Astrocyte of the hippocampus (primary cell): ENCODE results near the gene CPEB2.

Experiments
- DNase-seq: peaks from one replicate; pipeline ENCODE4 v3.0.0; 2011; ENCODE audit warnings: low read depth, low spot score

The CPEB2 gene

GRCh38 chr4:15001869-15002658 lies at the start of gene CPEB2:
TSS of gene CPEB2 (plus strand) at chr4:15002481. CDS start at chr4:15002674, 193 bp downstream.
- peak; percentile 99 for DNase-seq

- no peak for DNase-seq
These were observed 43.8 kb upstream of the CPEB2 start for GRCh38 chr4:14958436-14958835.

GRCh38 chr4:14961292-14961691 lies 41.0 kb upstream of the CPEB2 start:
- DNase-seq: no peak

GRCh38 chr4:14965071-14965470 lies 37.2 kb upstream of the CPEB2 start:
- DNase-seq: no peak

DNA sequence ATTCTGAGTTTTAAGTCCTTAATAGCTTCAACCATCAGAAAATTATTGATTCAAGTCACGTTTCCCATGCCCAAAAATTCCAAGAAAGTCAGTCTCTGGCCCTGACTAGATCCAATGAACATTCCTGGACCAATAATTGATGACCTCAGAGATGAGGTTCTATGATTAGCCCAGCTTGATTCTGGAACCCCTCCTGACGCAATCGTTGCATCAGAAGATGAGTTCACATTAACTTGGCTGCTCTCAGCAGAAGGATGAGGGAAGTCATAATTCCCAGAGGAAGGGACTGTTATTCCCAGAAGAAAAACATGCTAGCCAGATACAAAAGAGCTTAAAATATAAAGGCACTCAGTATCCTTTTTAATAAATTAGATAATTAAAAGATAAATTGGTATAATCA lies 34.3 kb upstream of the CPEB2 start:
- DNase-seq: no peak

DNA sequence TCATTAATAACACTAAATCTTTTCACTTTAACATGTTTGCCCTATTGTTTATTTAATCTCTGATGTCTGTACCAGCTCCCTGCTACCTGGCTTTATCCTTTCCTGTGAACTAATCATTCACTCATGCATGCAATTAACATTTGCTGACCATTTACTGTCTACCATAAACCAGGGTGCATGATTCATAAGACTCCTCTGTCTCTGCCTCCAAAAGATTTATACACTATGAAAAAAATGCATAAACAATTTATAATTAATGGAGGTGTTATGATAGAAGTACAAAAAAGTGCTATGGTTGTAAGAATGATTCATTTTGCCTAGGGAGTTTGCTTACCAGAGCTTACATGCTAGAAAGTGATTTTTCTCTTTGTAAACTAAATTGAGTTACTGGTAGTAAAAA lies 24.5 kb upstream of the CPEB2 start:
- no peak for DNase-seq

DNA sequence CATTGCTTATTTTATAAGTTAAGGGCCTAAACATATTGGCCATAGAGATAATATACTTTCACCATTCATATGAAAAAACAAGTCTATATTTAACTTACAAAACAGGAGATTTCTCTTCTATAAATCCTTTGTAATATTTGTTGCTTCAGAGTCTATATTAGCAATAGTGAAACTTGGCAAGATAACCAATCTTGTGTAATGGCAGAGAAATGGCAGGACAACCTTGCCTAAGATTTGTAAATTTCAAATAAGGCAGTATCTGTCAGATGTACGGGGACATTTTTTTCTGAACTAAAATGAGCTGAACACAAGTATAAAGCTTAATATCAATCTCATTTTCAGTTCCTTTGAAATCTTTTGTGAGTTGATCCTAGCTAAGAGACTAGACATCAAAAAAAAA lies 17.8 kb upstream of the CPEB2 start:
- DNase-seq: no peak

DNA sequence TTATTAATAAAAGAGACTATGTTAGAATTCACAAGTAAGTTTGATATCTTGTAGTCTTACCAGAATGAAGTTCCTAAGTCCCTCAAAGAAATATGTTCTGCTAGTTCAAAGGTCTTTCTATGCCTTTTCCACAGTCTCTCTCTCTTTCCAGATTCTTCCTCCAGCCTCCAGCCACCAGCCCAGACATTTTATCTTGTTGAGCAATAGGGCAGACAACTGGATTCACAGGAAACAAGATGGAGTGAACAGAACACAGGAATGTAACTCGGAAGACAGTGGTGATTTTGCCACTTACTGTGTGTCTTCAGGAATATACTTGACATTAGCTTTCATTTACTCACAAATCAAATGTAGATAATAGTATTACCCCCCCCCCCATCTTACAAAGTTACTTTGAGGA lies 17.1 kb upstream of the CPEB2 start:
- no peak for DNase-seq

- DNase-seq: no peak
These were observed 16.4 kb upstream of the CPEB2 start for GRCh38 chr4:14985843-14986242.

DNA sequence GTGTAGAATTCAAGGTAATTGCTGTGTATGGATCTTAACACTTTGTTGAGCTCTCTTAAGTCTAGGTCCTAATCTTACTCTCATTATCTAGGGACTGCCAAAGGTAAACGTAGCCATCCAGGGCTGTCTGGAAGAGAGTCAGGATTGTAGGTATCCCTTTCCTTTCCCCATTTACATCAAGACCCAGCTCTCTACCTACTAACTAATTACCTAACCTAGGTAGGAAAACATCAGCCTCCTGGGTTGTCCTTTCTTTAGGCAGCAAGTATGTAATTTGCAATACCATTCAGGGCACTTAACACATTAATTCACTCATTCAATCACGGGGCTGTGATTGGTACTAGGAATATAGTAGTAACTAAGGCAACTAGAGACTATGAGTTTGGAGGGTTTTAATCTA lies 15.2 kb upstream of the CPEB2 start:
- no peak for DNase-seq

DNA sequence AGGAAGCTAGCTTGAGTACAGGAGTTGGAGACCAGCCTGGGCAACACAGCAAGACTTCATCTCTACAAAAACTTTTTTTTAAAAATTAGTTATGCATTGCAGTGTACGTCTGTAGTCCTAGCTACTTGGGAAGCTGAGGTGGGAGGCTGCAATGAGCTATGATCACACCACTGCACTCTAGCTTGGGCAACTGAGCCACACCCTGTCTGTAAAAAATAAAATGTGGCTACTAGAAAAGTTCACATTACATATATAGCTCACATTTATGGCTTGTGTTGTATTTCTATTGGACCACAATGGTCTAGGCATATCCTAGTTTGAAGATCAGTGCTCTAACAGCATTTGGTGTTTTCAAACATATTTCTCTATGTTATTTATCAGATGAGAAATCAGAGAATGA lies 11.8 kb upstream of the CPEB2 start:
- DNase-seq: no peak

- DNase-seq: peak; percentile 14
These were observed 8.0 kb upstream of the CPEB2 start for GRCh38 chr4:14994242-14994641.

- DNase-seq: peak; percentile 95
These were observed 923 bp upstream of the CPEB2 start for GRCh38 chr4:15001248-15001868.

- peak; percentile 90 for DNase-seq
These were observed 549 bp downstream of the CPEB2 start for GRCh38 chr4:15002659-15003400.

DNA sequence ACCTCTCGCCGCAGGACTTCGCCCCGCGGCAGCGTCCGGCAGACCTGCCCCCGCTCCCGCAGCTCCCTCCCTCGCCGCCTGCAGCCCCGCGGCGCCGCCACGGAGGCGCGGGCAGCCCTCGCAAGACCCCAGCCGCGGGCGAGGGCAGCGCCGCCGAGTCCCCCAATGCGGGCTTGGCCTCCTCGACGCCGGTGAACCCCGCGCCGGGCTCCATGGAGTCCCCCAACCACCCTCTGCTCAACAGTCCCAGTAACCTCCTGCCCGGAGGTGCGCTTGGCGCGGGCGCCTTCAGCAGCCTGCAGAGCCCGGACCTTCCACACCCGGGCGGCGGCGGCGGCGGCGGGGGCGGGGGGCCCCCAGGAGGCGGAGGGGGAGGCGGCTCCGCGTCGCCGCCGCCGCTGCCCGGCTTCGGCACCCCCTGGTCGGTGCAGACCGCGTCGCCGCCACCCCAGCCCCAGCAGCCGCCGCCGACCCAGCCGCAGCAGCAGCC lies 1.2 kb downstream of the CPEB2 start:
- DNase-seq: peak; percentile 80

- peak; percentile 64 for DNase-seq
These were observed 1.8 kb downstream of the CPEB2 start for GRCh38 chr4:15003891-15004738.

DNA sequence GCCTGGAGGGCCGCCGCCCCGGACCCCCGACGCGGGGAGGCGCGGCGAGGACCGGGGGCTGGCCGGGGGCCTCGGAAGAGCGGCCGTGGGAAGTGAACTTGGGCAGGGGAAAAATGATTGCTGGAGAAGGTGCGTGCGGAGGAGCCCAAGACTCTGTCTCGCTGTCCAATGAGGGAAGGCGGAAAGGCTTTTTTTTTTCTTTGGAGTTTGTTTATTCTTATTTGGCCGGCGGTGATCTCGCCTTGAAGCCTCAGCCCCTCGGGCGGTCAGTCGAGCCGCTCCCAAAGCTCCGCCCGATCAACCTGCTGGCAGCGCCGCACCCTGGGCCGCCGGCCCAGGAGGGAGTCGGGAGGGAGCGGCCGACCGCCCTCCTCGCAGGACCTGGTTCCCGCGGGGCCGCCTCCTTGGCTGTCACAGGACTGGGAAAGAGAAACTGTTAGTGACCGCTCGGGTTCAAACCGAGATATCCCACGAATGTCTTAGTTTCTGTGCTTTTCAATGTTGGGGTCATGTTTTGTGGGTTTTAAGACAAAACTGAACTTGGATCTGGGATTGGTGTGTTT lies 2.5 kb downstream of the CPEB2 start:
- DNase-seq: peak; percentile 88

- DNase-seq: no peak
These were observed 3.3 kb downstream of the CPEB2 start for GRCh38 chr4:15005474-15006115.

- DNase-seq: peak; percentile 29
These were observed 4.2 kb downstream of the CPEB2 start for GRCh38 chr4:15006416-15007024.

DNA sequence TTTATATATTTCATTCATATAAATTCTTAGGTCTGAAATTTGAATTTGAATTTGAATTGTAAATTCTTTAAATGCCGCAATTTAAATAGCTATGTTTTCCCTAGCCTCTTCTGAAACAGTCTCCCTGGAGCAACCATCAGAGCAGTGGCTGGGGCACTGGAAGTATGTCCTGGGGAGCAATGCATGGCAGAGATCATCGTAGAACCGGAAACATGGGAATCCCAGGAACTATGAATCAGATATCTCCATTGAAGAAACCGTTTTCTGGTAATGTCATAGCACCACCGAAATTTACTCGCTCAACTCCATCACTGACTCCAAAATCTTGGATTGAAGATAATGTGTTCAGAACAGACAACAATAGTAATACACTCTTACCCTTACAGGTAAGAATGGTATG lies 4.9 kb downstream of the CPEB2 start:
- no peak for DNase-seq
